HepG2 (cell line): Measurements from ENCODE around the gene CD300H. TPM values are rescaled to one million over a fixed set of nuclear protein-coding genes. Genes with fewer than 3 reads are reported as not detected.

Source experiments
- KIAA2018 ChIP-seq: sonication (generic); formaldehyde crosslinking; IDR thresholded peaks from 2 replicates; pipeline ENCODE4 v1.5.0; 2020; ENCODE audit warnings: mild to moderate bottlenecking, missing genetic modification reagents, borderline replicate concordance
- SATB2 ChIP-seq: sonication (generic); formaldehyde crosslinking; IDR thresholded peaks from 2 replicates; pipeline ENCODE4 v1.5.0; 2020; ENCODE audit warnings: missing genetic modification reagents
- ZNF670 ChIP-seq: sonication (generic); formaldehyde crosslinking; IDR thresholded peaks from 2 replicates; pipeline ENCODE4 v1.8.0; 2022; ENCODE audit warnings: mild to moderate bottlenecking, missing genetic modification reagents, borderline replicate concordance
- polyA plus RNA-seq, 8 experiments: library from polyadenylated mRNA; depleted of rRNA in 3 of 8; stranded (reverse) in 7 of 8; unstranded in 1 of 8; fragments of >200 nt; fragmentation: Illumina TruSeq in 4 of 8; extraction: Trizol in 4 of 8; gene quantifications; 2 replicates each; pipeline versions ENCODE4 v1.2.1 to v1.2.3, GENCODE V29; 2011 to 2016; ENCODE audit warnings: low read depth in 4 of 8, missing spikeins in 1 of 8, mixed read lengths in 1 of 8; ENCODE audit not compliant: insufficient read depth in 1 of 8
- total RNA-seq, 5 experiments: library from RNA; depleted of rRNA; stranded (reverse); fragments of >200 nt; fragmentation: Illumina TruSeq; extraction: Trizol; gene quantifications; 2 replicates each; pipeline ENCODE4 v1.2.3, GENCODE V29; 2016; ENCODE audit warnings: low read depth in 1 of 5
- TF ChIP-seq, protein P1 (sequence below): sonication (generic); formaldehyde crosslinking; IDR thresholded peaks from 2 replicates; pipeline ENCODE4 v1.5.1; 2020; ENCODE audit warnings: mild to moderate bottlenecking, missing genetic modification reagents, borderline replicate concordance

The CD300H gene
- total and polyA plus RNA-seq, 2 of the 13 experiments (the other 11 are each of a cell fraction or from before 2014, with no cell fraction given) = not detected

GRCh38 chr17:74598346-74599022 is 31.2 kb upstream of the CD300H start (continued):
- TF ChIP-seq KIAA2018 (CRISPR knock-in tag) = no peak
- TF ChIP-seq, protein P1, sequence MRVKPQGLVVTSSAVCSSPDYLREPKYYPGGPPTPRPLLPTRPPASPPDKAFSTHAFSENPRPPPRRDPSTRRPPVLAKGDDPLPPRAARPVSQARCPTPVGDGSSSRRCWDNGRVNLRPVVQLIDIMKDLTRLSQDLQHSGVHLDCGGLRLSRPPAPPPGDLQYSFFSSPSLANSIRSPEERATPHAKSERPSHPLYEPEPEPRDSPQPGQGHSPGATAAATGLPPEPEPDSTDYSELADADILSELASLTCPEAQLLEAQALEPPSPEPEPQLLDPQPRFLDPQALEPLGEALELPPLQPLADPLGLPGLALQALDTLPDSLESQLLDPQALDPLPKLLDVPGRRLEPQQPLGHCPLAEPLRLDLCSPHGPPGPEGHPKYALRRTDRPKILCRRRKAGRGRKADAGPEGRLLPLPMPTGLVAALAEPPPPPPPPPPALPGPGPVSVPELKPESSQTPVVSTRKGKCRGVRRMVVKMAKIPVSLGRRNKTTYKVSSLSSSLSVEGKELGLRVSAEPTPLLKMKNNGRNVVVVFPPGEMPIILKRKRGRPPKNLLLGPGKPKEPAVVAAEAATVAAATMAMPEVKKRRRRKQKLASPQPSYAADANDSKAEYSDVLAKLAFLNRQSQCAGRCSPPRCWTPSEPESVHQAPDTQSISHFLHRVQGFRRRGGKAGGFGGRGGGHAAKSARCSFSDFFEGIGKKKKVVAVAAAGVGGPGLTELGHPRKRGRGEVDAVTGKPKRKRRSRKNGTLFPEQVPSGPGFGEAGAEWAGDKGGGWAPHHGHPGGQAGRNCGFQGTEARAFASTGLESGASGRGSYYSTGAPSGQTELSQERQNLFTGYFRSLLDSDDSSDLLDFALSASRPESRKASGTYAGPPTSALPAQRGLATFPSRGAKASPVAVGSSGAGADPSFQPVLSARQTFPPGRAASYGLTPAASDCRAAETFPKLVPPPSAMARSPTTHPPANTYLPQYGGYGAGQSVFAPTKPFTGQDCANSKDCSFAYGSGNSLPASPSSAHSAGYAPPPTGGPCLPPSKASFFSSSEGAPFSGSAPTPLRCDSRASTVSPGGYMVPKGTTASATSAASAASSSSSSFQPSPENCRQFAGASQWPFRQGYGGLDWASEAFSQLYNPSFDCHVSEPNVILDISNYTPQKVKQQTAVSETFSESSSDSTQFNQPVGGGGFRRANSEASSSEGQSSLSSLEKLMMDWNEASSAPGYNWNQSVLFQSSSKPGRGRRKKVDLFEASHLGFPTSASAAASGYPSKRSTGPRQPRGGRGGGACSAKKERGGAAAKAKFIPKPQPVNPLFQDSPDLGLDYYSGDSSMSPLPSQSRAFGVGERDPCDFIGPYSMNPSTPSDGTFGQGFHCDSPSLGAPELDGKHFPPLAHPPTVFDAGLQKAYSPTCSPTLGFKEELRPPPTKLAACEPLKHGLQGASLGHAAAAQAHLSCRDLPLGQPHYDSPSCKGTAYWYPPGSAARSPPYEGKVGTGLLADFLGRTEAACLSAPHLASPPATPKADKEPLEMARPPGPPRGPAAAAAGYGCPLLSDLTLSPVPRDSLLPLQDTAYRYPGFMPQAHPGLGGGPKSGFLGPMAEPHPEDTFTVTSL = no peak
- TF ChIP-seq SATB2 (CRISPR knock-in tag) = no peak
- TF ChIP-seq ZNF670 (CRISPR knock-in tag) = no peak
